ENCODE data around the gene SLC10A3.

DNA sequence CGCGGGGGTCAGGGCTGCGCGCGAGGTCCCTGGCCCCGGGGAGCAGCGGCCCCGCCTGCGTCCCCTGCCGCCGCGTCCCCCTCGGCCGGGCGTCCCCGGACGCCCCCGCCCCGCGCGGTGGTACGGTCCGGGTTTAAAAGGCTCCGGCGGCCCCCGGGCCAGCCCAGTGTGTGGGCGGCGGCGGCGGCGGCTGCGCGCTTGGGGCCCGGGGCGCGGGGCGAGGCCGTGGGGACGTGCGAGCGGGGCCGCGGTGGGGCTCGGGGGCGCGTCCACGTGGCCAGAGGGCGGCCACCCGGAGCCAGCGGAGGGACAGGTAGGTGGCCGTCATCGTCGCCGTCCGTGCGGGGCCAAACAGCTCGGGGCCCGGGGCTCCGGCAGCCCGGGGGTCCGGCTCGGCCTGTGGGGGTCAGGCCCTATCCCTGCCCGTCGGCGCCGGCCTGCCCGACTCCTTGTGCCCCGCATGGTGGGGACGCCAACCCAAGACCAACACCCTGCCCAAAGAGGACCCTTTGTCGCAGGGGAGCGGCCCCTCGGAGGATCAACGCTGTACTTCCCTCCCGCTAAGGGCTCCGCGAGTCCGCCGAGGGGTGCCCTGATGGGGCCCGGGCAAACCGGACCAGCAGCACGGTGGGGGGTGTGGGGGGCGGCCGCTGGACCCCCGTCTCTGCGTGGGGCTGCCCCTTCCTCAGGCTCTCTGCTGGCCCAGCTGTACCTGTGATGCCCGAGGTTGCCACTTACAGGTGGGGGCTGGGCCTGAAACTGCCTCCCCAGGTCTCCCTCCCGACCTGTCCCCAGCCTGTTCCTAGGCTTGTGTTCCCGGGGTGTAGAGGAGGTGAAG, 32.1 kb downstream of the SLC10A3 start, which contains the start of gene PLXNA3:
- TF ChIP-seq, protein P1, sequence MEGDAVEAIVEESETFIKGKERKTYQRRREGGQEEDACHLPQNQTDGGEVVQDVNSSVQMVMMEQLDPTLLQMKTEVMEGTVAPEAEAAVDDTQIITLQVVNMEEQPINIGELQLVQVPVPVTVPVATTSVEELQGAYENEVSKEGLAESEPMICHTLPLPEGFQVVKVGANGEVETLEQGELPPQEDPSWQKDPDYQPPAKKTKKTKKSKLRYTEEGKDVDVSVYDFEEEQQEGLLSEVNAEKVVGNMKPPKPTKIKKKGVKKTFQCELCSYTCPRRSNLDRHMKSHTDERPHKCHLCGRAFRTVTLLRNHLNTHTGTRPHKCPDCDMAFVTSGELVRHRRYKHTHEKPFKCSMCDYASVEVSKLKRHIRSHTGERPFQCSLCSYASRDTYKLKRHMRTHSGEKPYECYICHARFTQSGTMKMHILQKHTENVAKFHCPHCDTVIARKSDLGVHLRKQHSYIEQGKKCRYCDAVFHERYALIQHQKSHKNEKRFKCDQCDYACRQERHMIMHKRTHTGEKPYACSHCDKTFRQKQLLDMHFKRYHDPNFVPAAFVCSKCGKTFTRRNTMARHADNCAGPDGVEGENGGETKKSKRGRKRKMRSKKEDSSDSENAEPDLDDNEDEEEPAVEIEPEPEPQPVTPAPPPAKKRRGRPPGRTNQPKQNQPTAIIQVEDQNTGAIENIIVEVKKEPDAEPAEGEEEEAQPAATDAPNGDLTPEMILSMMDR (IDR thresholded peaks at IDR 0.05; ENCODE audit: extremely low read depth in 1 of 2, insufficient read depth in 1 of 2, low read depth in 1 of 2, low read length in 2 of 2): no peak
- no peak for TF ChIP-seq EZH2 (IDR thresholded peaks at IDR 0.05; ENCODE audit: borderline replicate concordance, low read depth, low read length, severe bottlenecking)
